ENCODE measurements around the gene GPR141. TPM values are rescaled to one million over a fixed set of nuclear protein-coding genes. Genes with fewer than 3 reads are reported as not detected.

Gene GPR141
- total RNA-seq, 1 donor: not detected

- Histone ChIP-seq H3K4me2 (ENCODE audit: insufficient read depth, low read length) (no peak overlapping the region), H3K27me3 (ENCODE audit: insufficient read depth, low read length) (no peaks in the 10 kb centered on the region), H3K9me3 (ENCODE audit: low read depth, low read length) (no peaks in the 10 kb centered on the region), H3K4me1 (ENCODE audit: insufficient read depth, low read length) (no peaks in the 10 kb centered on the region), H2AFZ (ENCODE audit: low read length) (no peak overlapping the region), H3K27ac (ENCODE audit: low read depth, low read length) (no peak overlapping the region), H3K4me3 (ENCODE audit: insufficient read depth, low read length) (no peak overlapping the region), H4K20me1 (ENCODE audit: insufficient read depth, low read length) (no peaks in the 10 kb centered on the region), H3K79me2 (ENCODE audit: insufficient read depth, low read length) (no peaks in the 10 kb centered on the region), H3K36me3 (ENCODE audit: insufficient read depth, low read length) (no peaks in the 10 kb centered on the region)
- DNase-seq (ENCODE audit: insufficient read length, low spot score, missing footprints): no peak
- TF ChIP-seq CTCF (IDR thresholded peaks at IDR 0.05; ENCODE audit: extremely low read depth, low read depth, low read length): no peak
These were observed 41.2 kb downstream of the GPR141 start for GRCh38 chr7:37724732-37725131.

DNA sequence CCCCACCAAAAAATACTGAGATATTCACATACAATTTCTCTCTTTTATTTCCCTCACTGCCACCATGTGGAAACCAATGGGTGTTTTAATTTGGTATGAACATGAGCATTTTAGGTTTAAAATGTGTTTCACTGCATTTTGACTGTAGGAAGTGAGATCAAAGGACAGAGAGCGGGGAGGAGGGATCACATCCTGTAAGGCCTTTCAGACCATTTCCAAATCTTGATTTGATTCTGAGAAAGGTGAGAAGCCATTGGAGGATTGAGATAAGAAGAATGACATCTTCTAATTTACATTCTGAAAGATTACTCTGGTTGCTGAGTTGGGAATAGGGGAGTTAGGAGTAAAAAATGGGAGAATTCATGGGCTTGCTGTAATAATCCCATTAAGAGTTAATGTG, 42.5 kb downstream of the GPR141 start:
- H3K27me3 ChIP-seq (ENCODE audit: insufficient read depth, low read length): no peaks in the 10 kb centered on the region
- H3K4me3 ChIP-seq (ENCODE audit: insufficient read depth, low read length): no peak overlapping the region
- no peaks in the 10 kb centered on the region for H3K36me3 ChIP-seq (ENCODE audit: insufficient read depth, low read length)
- H2AFZ ChIP-seq (ENCODE audit: low read length): no peak overlapping the region
- no peak overlapping the region for H3K4me2 ChIP-seq (ENCODE audit: insufficient read depth, low read length)
- no peaks in the 10 kb centered on the region for H3K4me1 ChIP-seq (ENCODE audit: insufficient read depth, low read length)
- H4K20me1 ChIP-seq (ENCODE audit: insufficient read depth, low read length): no peaks in the 10 kb centered on the region
- no peak overlapping the region for H3K27ac ChIP-seq (ENCODE audit: low read depth, low read length)
- no peak for DNase-seq (ENCODE audit: insufficient read length, low spot score, missing footprints)
- no peak for TF ChIP-seq CTCF (IDR thresholded peaks at IDR 0.05; ENCODE audit: extremely low read depth, low read depth, low read length)
- H3K9me3 ChIP-seq (ENCODE audit: low read depth, low read length): no peaks in the 10 kb centered on the region
- H3K79me2 ChIP-seq (ENCODE audit: insufficient read depth, low read length): no peaks in the 10 kb centered on the region

DNA sequence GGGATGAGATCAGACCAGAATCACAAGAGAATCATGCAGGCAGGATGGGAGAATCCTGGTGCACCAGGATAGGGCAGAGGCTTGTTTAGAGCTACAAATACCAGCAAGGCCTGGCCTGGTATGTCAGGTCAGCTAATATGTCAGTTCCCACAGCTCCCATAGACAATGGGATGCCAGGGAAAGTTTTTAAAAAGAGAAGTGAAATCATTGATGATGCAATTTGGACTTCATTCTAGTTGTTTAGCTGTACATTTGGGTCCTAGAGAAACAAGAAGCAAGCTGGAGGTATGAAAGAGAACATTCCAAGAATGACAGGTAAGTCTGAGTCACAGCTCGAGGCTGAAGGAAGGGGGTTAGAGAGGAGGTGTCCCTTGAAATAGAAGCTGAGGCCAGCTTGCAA, 45.2 kb downstream of the GPR141 start:
- DNase-seq (ENCODE audit: insufficient read length, low spot score, missing footprints): no peak

GRCh38 chr7:37729181-37729580, 45.6 kb downstream of the GPR141 start:
- H3K4me3 ChIP-seq (ENCODE audit: insufficient read depth, low read length): no peak overlapping the region
- no peaks in the 10 kb centered on the region for H3K9me3 ChIP-seq (ENCODE audit: low read depth, low read length)
- H3K4me2 ChIP-seq (ENCODE audit: insufficient read depth, low read length): no peak overlapping the region
- H2AFZ ChIP-seq (ENCODE audit: low read length): no peak overlapping the region
- no peaks in the 10 kb centered on the region for H4K20me1 ChIP-seq (ENCODE audit: insufficient read depth, low read length)
- DNase-seq (ENCODE audit: insufficient read length, low spot score, missing footprints): no peak
- no peaks in the 10 kb centered on the region for H3K4me1 ChIP-seq (ENCODE audit: insufficient read depth, low read length)
- no peaks in the 10 kb centered on the region for H3K36me3 ChIP-seq (ENCODE audit: insufficient read depth, low read length)
- no peak overlapping the region for H3K27ac ChIP-seq (ENCODE audit: low read depth, low read length)
- no peaks in the 10 kb centered on the region for H3K27me3 ChIP-seq (ENCODE audit: insufficient read depth, low read length)
- H3K79me2 ChIP-seq (ENCODE audit: insufficient read depth, low read length): no peaks in the 10 kb centered on the region
- TF ChIP-seq CTCF (IDR thresholded peaks at IDR 0.05; ENCODE audit: extremely low read depth, low read depth, low read length): no peak

More for the DNA sequence above, 45.2 kb downstream of the GPR141 start:
- H3K4me1 ChIP-seq (ENCODE audit: insufficient read depth, low read length): no peaks in the 10 kb centered on the region
- no peak overlapping the region for H3K27ac ChIP-seq (ENCODE audit: low read depth, low read length)
- H3K4me3 ChIP-seq (ENCODE audit: insufficient read depth, low read length): no peak overlapping the region
- no peak overlapping the region for H3K4me2 ChIP-seq (ENCODE audit: insufficient read depth, low read length)
- TF ChIP-seq CTCF (IDR thresholded peaks at IDR 0.05; ENCODE audit: extremely low read depth, low read depth, low read length): no peak
- H3K79me2 ChIP-seq (ENCODE audit: insufficient read depth, low read length): no peaks in the 10 kb centered on the region
- H3K9me3 ChIP-seq (ENCODE audit: low read depth, low read length): no peaks in the 10 kb centered on the region
- no peaks in the 10 kb centered on the region for H3K36me3 ChIP-seq (ENCODE audit: insufficient read depth, low read length)
- H4K20me1 ChIP-seq (ENCODE audit: insufficient read depth, low read length): no peaks in the 10 kb centered on the region
- H2AFZ ChIP-seq (ENCODE audit: low read length): no peak overlapping the region
- H3K27me3 ChIP-seq (ENCODE audit: insufficient read depth, low read length): no peaks in the 10 kb centered on the region
